ENCODE data around the gene UBL4A. TPM values are rescaled to one million over a fixed set of nuclear protein-coding genes. Genes with fewer than 3 reads are reported as not detected.

Gene UBL4A
- total RNA-seq, 1 donor from 2014 or later = 21.2 TPM

DNA sequence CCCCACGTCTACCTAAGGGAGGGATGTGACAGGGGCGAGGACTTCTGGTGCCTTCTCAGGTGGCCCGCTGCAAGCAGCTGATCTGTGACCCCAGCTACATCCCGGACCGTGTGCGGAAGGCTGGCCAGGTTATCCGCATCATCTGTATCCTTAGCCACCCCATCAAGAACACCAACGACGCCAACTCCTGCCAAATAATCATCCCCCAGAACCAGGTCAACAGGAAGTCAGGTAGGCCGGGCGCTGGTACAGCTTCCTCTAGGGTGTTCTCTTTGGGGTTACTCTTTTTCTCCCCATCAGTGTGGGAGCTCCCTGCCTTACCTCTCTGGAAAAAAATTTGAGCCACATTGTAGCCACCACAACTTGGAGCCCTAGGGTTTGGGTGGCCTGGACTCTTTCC is 44.9 kb downstream of the UBL4A start:
- H3K4me3 Mint-ChIP-seq (ENCODE audit: unreplicated experiment) = no peak overlapping the region
- peaks cover 23% of the 10 kb centered on the region for H3K4me1 Mint-ChIP-seq (ENCODE audit: low read depth)
- H3K27ac Mint-ChIP-seq (ENCODE audit: unreplicated experiment) = no peak overlapping the region
- H3K27me3 Mint-ChIP-seq (ENCODE audit: low read depth) = no peaks in the 10 kb centered on the region
- TF ChIP-seq, protein P1, sequence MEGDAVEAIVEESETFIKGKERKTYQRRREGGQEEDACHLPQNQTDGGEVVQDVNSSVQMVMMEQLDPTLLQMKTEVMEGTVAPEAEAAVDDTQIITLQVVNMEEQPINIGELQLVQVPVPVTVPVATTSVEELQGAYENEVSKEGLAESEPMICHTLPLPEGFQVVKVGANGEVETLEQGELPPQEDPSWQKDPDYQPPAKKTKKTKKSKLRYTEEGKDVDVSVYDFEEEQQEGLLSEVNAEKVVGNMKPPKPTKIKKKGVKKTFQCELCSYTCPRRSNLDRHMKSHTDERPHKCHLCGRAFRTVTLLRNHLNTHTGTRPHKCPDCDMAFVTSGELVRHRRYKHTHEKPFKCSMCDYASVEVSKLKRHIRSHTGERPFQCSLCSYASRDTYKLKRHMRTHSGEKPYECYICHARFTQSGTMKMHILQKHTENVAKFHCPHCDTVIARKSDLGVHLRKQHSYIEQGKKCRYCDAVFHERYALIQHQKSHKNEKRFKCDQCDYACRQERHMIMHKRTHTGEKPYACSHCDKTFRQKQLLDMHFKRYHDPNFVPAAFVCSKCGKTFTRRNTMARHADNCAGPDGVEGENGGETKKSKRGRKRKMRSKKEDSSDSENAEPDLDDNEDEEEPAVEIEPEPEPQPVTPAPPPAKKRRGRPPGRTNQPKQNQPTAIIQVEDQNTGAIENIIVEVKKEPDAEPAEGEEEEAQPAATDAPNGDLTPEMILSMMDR (IDR thresholded peaks at IDR 0.05) = no peak
- peaks cover 7% of the 10 kb centered on the region for H3K36me3 Mint-ChIP-seq (ENCODE audit: low read depth)
- H3K9me3 Mint-ChIP-seq (ENCODE audit: low read depth) = peaks cover 5% of the 10 kb centered on the region
- no peak for DNase-seq (ENCODE audit: low spot score)

DNA sequence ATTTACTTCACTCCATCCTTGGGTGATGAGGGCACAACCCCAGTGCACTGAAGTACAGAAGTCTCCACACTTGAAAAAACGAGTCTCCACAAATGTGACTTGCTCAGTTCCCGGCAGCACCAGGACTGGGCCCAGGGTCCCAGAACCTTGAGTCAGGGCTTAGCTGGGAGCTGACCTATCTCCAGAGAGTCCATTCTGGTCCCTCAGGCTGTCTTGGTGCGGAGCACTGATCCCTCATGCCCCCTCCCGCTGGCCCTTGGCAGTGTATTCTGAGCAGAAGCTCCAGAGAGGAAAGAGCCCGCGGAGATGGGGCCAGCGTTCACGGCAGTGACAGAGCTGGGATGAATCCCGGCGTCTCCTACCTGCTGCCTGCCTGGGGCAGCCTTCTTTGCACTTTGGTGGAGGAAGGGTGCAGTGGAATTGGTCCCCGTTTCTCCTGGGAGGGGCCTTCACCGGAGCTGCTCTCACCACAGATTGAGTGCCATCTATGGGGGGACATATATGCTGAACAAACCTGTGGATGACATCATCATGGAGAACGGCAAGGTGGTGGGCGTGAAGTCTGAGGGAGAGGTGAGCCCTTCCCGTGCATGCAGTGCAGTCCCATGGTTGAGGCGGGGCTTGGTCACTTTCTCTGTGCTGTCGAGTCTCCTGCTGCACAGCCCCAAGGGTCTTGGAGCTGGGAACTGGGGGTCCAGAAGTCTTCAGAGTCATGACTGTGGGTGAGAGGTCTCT is 45.6 kb downstream of the UBL4A start:
- Mint-ChIP-seq H3K9me3 (ENCODE audit: low read depth) (peaks cover 5% of the 10 kb centered on the region), H3K27ac (ENCODE audit: unreplicated experiment) (no peak overlapping the region), H3K27me3 (ENCODE audit: low read depth) (no peaks in the 10 kb centered on the region), H3K4me3 (ENCODE audit: unreplicated experiment) (no peak overlapping the region), H3K36me3 (ENCODE audit: low read depth) (peaks cover 4% of the 10 kb centered on the region), H3K4me1 (ENCODE audit: low read depth) (peaks cover 21% of the 10 kb centered on the region)
- DNase-seq (ENCODE audit: low spot score) = no peak
- TF ChIP-seq, protein P1 (IDR thresholded peaks at IDR 0.05) = no peak

GRCh38 chrX:154439841-154440240 is 46.6 kb downstream of the UBL4A start:
- Mint-ChIP-seq H3K4me3 (ENCODE audit: unreplicated experiment) (no peak overlapping the region), H3K27me3 (ENCODE audit: low read depth) (no peaks in the 10 kb centered on the region), H3K27ac (ENCODE audit: unreplicated experiment) (no peak overlapping the region), H3K36me3 (ENCODE audit: low read depth) (peaks cover 4% of the 10 kb centered on the region), H3K9me3 (ENCODE audit: low read depth) (peaks cover 5% of the 10 kb centered on the region), H3K4me1 (ENCODE audit: low read depth) (peaks cover 17% of the 10 kb centered on the region)
- TF ChIP-seq, protein P1 (IDR thresholded peaks at IDR 0.05) = no peak
- DNase-seq (ENCODE audit: low spot score) = no peak

GRCh38 chrX:154437971-154438893 is 48.2 kb downstream of the UBL4A start:
- H3K4me1 Mint-ChIP-seq (ENCODE audit: low read depth) = peaks cover 13% of the 10 kb centered on the region
- DNase-seq (ENCODE audit: low spot score) = no peak
- peak overlapping the region; percentile 86 for H3K4me3 Mint-ChIP-seq (ENCODE audit: unreplicated experiment)
- peaks cover 4% of the 10 kb centered on the region for H3K36me3 Mint-ChIP-seq (ENCODE audit: low read depth)
- peak overlapping the region; percentile 77 for H3K27ac Mint-ChIP-seq (ENCODE audit: unreplicated experiment)
- TF ChIP-seq, protein P1 (IDR thresholded peaks at IDR 0.05) = no peak
- H3K27me3 Mint-ChIP-seq (ENCODE audit: low read depth) = no peaks in the 10 kb centered on the region
- peaks cover 5% of the 10 kb centered on the region for H3K9me3 Mint-ChIP-seq (ENCODE audit: low read depth)

DNA sequence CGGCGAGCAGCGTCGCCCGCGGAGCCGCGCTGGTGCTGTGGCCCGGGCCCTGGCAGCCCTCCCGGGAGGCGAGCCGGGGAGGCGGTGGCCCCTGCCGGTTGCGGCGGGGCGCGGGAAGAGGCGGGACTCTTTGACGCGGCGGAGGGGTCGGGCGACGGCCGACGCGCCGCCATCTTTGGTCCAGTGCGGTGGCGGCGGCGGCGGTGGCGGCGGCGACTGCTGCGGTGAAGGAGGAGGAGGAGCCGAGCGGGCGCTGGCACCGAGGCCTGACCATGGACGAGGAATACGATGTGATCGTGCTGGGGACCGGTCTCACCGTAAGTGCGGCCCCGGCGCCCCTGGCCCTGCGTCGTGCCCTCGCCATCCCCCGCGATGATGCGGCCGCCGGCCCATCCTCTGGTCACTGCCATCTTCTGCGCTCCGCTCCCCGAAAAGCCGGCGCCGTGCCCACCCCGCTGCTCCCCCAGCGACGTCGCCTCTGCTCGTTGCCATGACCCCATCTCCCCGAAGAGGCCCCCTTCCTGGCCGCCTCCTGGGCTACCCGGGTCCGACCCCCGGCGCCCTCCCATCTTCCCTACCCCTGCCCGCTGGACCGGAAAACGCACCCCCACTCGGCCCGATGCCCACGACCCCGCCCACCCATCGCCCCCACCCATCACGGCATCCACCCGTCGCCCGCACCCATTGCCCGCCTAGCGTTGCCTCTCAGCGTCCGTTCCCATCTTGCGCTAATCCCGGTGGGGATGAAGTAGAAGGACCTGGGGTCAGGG is 49.2 kb downstream of the UBL4A start, which contains the start of gene GDI1:
TSS of gene GDI1 (plus strand) at position 172 of the 770 bp plus-strand sequence. CDS start at position 273, 101 bp downstream.
- H3K36me3 Mint-ChIP-seq (ENCODE audit: low read depth) = peaks cover 6% of the 10 kb centered on the region
- peak; percentile 84 for DNase-seq (ENCODE audit: low spot score)
- TF ChIP-seq, protein P1 (IDR thresholded peaks at IDR 0.05) = no peak

More for the DNA sequence above, 49.2 kb downstream of the UBL4A start, which contains the start of gene GDI1:
- peaks cover 13% of the 10 kb centered on the region for H3K4me1 Mint-ChIP-seq (ENCODE audit: low read depth)
- H3K27me3 Mint-ChIP-seq (ENCODE audit: low read depth) = no peaks in the 10 kb centered on the region
- peak within 1 kb of the TSS; percentile 77 for H3K27ac Mint-ChIP-seq (ENCODE audit: unreplicated experiment)
- H3K4me3 Mint-ChIP-seq (ENCODE audit: unreplicated experiment) = peak within 1 kb of the TSS; percentile 86
- peaks cover 5% of the 10 kb centered on the region for H3K9me3 Mint-ChIP-seq (ENCODE audit: low read depth)

Data from chondrocyte (in vitro differentiated cells).